ENCODE results near the gene DVL1. TPM values are rescaled to one million over a fixed set of nuclear protein-coding genes. Genes with fewer than 3 reads are reported as not detected.

DVL1 gene
- total and polyA plus RNA-seq, 8 donors = 41.3 to 229 (median 72.2) TPM

DNA sequence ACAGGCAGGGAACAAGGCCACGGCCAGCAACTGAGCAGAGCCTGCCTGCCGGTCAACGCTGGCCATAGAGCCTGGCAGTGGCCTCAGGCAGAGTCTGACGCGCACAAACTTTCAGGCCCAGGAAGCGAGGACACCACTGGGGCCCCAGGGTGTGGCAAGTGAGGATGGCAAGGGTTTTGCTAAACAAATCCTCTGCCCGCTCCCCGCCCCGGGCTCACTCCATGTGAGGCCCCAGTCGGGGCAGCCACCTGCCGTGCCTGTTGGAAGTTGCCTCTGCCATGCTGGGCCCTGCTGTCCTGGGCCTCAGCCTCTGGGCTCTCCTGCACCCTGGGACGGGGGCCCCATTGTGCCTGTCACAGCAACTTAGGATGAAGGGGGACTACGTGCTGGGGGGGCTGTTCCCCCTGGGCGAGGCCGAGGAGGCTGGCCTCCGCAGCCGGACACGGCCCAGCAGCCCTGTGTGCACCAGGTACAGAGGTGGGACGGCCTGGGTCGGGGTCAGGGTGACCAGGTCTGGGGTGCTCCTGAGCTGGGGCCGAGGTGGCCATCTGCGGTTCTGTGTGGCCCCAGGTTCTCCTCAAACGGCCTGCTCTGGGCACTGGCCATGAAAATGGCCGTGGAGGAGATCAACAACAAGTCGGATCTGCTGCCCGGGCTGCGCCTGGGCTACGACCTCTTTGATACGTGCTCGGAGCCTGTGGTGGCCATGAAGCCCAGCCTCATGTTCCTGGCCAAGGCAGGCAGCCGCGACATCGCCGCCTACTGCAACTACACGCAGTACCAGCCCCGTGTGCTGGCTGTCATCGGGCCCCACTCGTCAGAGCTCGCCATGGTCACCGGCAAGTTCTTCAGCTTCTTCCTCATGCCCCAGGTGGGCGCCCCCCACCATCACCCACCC, 17.9 kb downstream of the DVL1 start, which contains the start of gene TAS1R3:
TSS of gene TAS1R3 (plus strand) at position 213 of the 898 bp plus-strand sequence. CDS start at position 279, 66 bp downstream.
- WGBS, 5 donors = 54 to 76% (median 65%) methylated on average over 22 to 41 of the region's 41 CpGs
- Histone ChIP-seq H3K27me3 (no peaks in the 10 kb centered on the region), H3K36me3 (peaks cover 16 to 42% (median 40%) of the 10 kb centered on the region in 4 donors), H3K27ac (peak within 1 kb of the TSS in 1 of 5 donors; percentile 45), H3K4me1 (peaks cover 14 to 48% (median 42%) of the 10 kb centered on the region in 4 donors), H3K9me3 (no peaks in the 10 kb centered on the region), H3K4me3 (peak within 1 kb of the TSS in 1 of 4 donors; percentile 13)
- intact Hi-C loops (cut with DNase I; ENCODE audit: low total_unique reads) = no loop called here
- no peak for TF ChIP-seq CTCF (IDR thresholded peaks at IDR 0.05)
- no peak for TF ChIP-seq POLR2AphosphoS5 (IDR thresholded peaks at IDR 0.05)
- TF ChIP-seq EP300 (IDR thresholded peaks at IDR 0.05) = no peak
- no peak for TF ChIP-seq POLR2A (IDR thresholded peaks at IDR 0.05)
- DNase-seq = peak in 1 of 2 donors; percentile 47

DNA sequence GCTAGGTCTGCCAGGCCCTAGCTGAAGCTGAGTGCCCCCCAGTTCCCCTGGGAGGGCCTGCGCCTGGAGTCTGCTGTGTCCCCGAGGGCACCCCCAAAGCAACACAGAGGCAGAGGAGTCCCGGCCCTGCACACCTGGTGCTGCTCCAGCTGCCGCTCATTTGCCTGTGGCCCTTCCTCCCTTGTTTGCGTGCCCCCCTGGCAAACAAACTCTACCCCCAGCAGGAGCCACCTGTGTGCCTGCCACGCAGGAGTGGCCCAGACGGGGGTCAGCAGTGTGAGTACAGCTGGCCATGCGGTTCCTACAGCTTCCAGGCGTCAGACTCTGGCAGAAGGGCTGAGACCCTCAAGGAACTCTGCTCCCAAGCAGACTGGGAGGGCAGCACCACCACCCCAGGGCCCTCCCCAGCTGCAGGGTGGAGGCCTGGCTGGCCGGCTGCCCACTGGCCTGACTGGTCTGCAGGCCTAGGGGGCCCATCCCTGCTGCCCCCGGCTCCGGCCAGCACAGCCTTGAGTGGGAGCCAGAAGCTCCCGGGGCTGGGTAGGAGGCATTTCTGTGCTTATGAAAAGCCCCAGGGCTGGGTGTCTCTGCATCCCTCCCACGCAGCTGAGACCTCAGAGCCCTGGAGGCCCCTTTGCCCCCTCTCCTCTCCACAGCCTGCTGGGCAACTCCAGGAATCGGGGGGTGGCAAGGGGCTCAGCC, 18.7 kb downstream of the DVL1 start:
- H3K27me3 ChIP-seq = no peaks in the 10 kb centered on the region

GRCh38 chr1:1329304-1330210, 19.7 kb downstream of the DVL1 start:
- TF ChIP-seq CTCF (IDR thresholded peaks at IDR 0.05) = no peak
- peak in 2 of 3 donors; percentile 42 to 44 for TF ChIP-seq POLR2AphosphoS5 (IDR thresholded peaks at IDR 0.05)
- no peak for TF ChIP-seq POLR2A (IDR thresholded peaks at IDR 0.05)
- no peak for TF ChIP-seq EP300 (IDR thresholded peaks at IDR 0.05)
- Histone ChIP-seq H3K4me1 (peaks cover 26 to 62% (median 57%) of the 10 kb centered on the region in 4 donors), H3K4me3 (no peak overlapping the region), H3K27ac (no peak overlapping the region), H3K36me3 (peaks cover 16 to 36% (median 25%) of the 10 kb centered on the region in 4 donors), H3K27me3 (no peaks in the 10 kb centered on the region), H3K9me3 (no peaks in the 10 kb centered on the region)
- 90 to 93% (median 91%) methylated on average over 51 to 58 of the region's 58 CpGs for WGBS, 5 donors
- intact Hi-C loops (cut with DNase I; ENCODE audit: low total_unique reads) = no loop called here
- DNase-seq = no peak

More for the DNA sequence above, 18.7 kb downstream of the DVL1 start:
- Histone ChIP-seq H3K4me3 (no peak overlapping the region), H3K9me3 (no peaks in the 10 kb centered on the region), H3K4me1 (peaks cover 22 to 56% (median 50%) of the 10 kb centered on the region in 4 donors), H3K36me3 (peaks cover 16 to 40% (median 32%) of the 10 kb centered on the region in 4 donors), H3K27ac (peak overlapping the region in 1 of 5 donors; percentile 45)
- DNase-seq = no peak
- TF ChIP-seq EP300 (IDR thresholded peaks at IDR 0.05) (no peak), CTCF (IDR thresholded peaks at IDR 0.05) (no peak), POLR2A (IDR thresholded peaks at IDR 0.05) (no peak), POLR2AphosphoS5 (IDR thresholded peaks at IDR 0.05) (no peak)
- intact Hi-C loops (cut with DNase I; ENCODE audit: low total_unique reads) = no loop called here
- 32 to 48% (median 38%) methylated on average over 3 to 15 of the region's 15 CpGs for whole genome bisulfite sequencing, 5 donors
